Smooth muscle cell (in vitro differentiated cells): ENCODE measurements around the gene FKBP10. TPM values are rescaled to one million over a fixed set of nuclear protein-coding genes. Genes with fewer than 3 reads are reported as not detected.

ENCODE experiments used
- DNase-seq: peaks from one replicate; lab custom pipeline; 2025; ENCODE audit not compliant: unreplicated experiment; lab: John Stamatoyannopoulos, UW
- H2AFZ ChIP-seq: fragments of 200-600 bp; sonication (generic); 2 replicates; pipeline ENCODE4 v1.6.0; 2016; ENCODE audit warnings: antibody characterized with exemption, low read depth, mild to moderate bottlenecking
- H3F3A ChIP-seq: fragments of 200-600 bp; sonication (generic); 2 replicates; pipeline ENCODE4 v1.6.0; 2017; ENCODE audit warnings: antibody characterized with exemption, low read depth
- H3K27ac ChIP-seq: fragments of 200-600 bp; sonication (generic); 2 replicates; pipeline ENCODE4 v1.5.1; 2016; ENCODE audit warnings: low read depth, mild to moderate bottlenecking
- H3K27me3 ChIP-seq: fragments of 200-600 bp; sonication (generic); 2 replicates; pipeline ENCODE4 v1.6.1; 2016; ENCODE audit warnings: low read depth, mild to moderate bottlenecking
- H3K36me3 ChIP-seq: fragments of 200-600 bp; sonication (generic); 2 replicates; pipeline ENCODE4 v1.5.1; 2016; ENCODE audit warnings: low read depth
- H3K4me1 ChIP-seq: fragments of 200-600 bp; sonication (generic); 2 replicates; pipeline ENCODE4 v1.5.1; 2016; ENCODE audit warnings: low read depth
- H3K4me2 ChIP-seq: fragments of 200-600 bp; sonication (generic); 2 replicates; pipeline ENCODE4 v1.6.0; 2016; ENCODE audit warnings: mild to moderate bottlenecking
- H3K4me3 ChIP-seq: fragments of 200-600 bp; sonication (generic); 2 replicates; pipeline ENCODE4 v1.5.1; 2016; ENCODE audit warnings: mild to moderate bottlenecking
- H3K79me2 ChIP-seq: fragments of 200-600 bp; sonication (generic); 2 replicates; pipeline ENCODE4 v1.6.0; 2016; ENCODE audit warnings: low read depth, mild to moderate bottlenecking
- H3K9ac ChIP-seq: fragments of 200-600 bp; sonication (generic); 2 replicates; pipeline ENCODE4 v1.6.0; 2016; ENCODE audit warnings: low read depth
- H3K9me3 ChIP-seq: fragments of 200-600 bp; sonication (generic); replicated peaks from 2 replicates; pipeline ENCODE4 v1.5.1; 2016; ENCODE audit warnings: low read depth
- H4K20me1 ChIP-seq: fragments of 200-600 bp; sonication (generic); 2 replicates; pipeline ENCODE4 v1.6.0; 2016; ENCODE audit warnings: low read depth
- CTCF ChIP-seq: fragments of 200-600 bp; sonication (generic); IDR thresholded peaks from 2 replicates; pipeline ENCODE4 v1.5.1; 2017; ENCODE audit warnings: borderline replicate concordance, mild to moderate bottlenecking, antibody characterized with exemption; ENCODE audit not compliant: insufficient read depth, poor library complexity, severe bottlenecking
- WGBS: methylation state at CpG from one replicate; pipeline ENCODE4 v1.1.7; 2016; ENCODE audit warnings: low lambda C conversion rate; 5-methylcytosine and 5-hydroxymethylcytosine counted together
- polyA plus RNA-seq: library from polyadenylated mRNA; unstranded; fragments of >200 nt; fragmentation: Nextera tagmentation; extraction: Ambion mirVana; gene quantifications from 2 replicates; pipeline ENCODE4 v1.2.1, GENCODE V29; 2016
- total RNA-seq: library from RNA; depleted of rRNA; stranded (reverse); fragments of >200 nt; gene quantifications from 2 replicates; pipeline ENCODE4 v1.2.3, GENCODE V29; 2014

Gene FKBP10
- total and polyA plus RNA-seq, 2 experiments from 2014 or later, result 289 to 603 TPM

- no peak for TF ChIP-seq CTCF
- H2AFZ ChIP-seq, result no peak overlapping the region
- peak overlapping the region; percentile 77 for H3K27ac ChIP-seq
- peak overlapping the region; percentile 0 for H3K4me3 ChIP-seq
- 13% methylated on average over 18 of the region's 18 CpGs for WGBS
- H3K9ac ChIP-seq, result peak overlapping the region; percentile 13
- H3F3A ChIP-seq, result peaks cover 19% of the 10 kb centered on the region
- DNase-seq, result no peak
- no peaks in the 10 kb centered on the region for H3K36me3 ChIP-seq
- peaks cover 10% of the 10 kb centered on the region for H3K4me1 ChIP-seq
- peak overlapping the region; percentile 83 for H3K4me2 ChIP-seq
- H4K20me1 ChIP-seq, result peaks cover 13% of the 10 kb centered on the region
- H3K27me3 ChIP-seq, result no peaks in the 10 kb centered on the region
- no peaks in the 10 kb centered on the region for H3K79me2 ChIP-seq
- no peaks in the 10 kb centered on the region for H3K9me3 ChIP-seq
Observed at GRCh38 chr17:41800601-41801373, 12.0 kb upstream of the FKBP10 start.

- H3K9me3 ChIP-seq, result no peaks in the 10 kb centered on the region
- H3K4me1 ChIP-seq, result peaks cover 10% of the 10 kb centered on the region
- DNase-seq, result peak; percentile 65
- H3K79me2 ChIP-seq, result no peaks in the 10 kb centered on the region
- no peaks in the 10 kb centered on the region for H3K36me3 ChIP-seq
- peak overlapping the region; percentile 65 for H3K27ac ChIP-seq
- no peak overlapping the region for H2AFZ ChIP-seq
- peak overlapping the region; percentile 13 for H3K9ac ChIP-seq
- peak; percentile 98 for TF ChIP-seq CTCF
- no peaks in the 10 kb centered on the region for H3K27me3 ChIP-seq
- H3K4me3 ChIP-seq, result peak overlapping the region; percentile 0
- WGBS, result 15% methylated on average over 14 of the region's 14 CpGs
- H3K4me2 ChIP-seq, result peak overlapping the region; percentile 83
- H4K20me1 ChIP-seq, result peaks cover 18% of the 10 kb centered on the region
- peaks cover 19% of the 10 kb centered on the region for H3F3A ChIP-seq
Observed at GRCh38 chr17:41801374-41802271, 11.2 kb upstream of the FKBP10 start.

- DNase-seq, result no peak
- Histone ChIP-seq H3K9me3 (no peaks in the 10 kb centered on the region), H4K20me1 (peaks cover 35% of the 10 kb centered on the region), H3K36me3 (no peaks in the 10 kb centered on the region), H3K79me2 (peaks cover 3% of the 10 kb centered on the region), H3K4me3 (no peak overlapping the region), H3K27ac (no peak overlapping the region), H2AFZ (no peak overlapping the region), H3K9ac (no peak overlapping the region), H3K4me2 (no peak overlapping the region), H3F3A (peaks cover 19% of the 10 kb centered on the region), H3K4me1 (peaks cover 10% of the 10 kb centered on the region), H3K27me3 (no peaks in the 10 kb centered on the region)
- 72% methylated on average over 23 of the region's 24 CpGs for WGBS
- TF ChIP-seq CTCF, result no peak
Observed at GRCh38 chr17:41803049-41804020, 9.5 kb upstream of the FKBP10 start.
